ENCODE measurements around the gene RALGAPA2.

Gene RALGAPA2

DNA sequence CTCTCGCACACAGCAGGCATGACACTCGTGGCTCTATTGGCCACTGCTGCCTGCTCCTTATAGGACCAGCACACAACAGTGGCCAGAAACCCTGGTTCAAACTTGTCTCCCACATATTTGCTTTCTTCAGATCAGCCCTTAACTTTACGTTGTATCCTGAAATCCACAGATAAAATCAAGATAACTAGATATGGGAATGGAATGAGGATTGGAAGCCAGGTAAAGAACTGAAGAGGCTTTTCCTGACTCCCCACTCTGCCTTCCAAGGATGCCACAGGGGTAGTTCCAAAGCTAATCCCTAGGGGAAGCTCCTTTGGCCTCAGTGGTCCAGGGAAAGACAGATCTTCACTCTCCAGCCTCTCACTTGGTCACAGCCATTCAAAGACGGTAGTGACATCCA lies 258.1 kb downstream of the RALGAPA2 start:
- no peak for ATAC-seq
- H3K4me3 Mint-ChIP-seq: peak overlapping the region; percentile 75
- H3K4me1 Mint-ChIP-seq: peaks cover 69% of the 10 kb centered on the region
- no peaks in the 10 kb centered on the region for H3K27me3 Mint-ChIP-seq
- H3K36me3 Mint-ChIP-seq (ENCODE audit: low read depth): peaks cover 36% of the 10 kb centered on the region
- DNase-seq: no peak
- peak overlapping the region; percentile 34 for H3K27ac Mint-ChIP-seq
- peaks cover 3% of the 10 kb centered on the region for H3K9me3 Mint-ChIP-seq

GRCh38 chr20:20452254-20452676 lies 260.2 kb downstream of the RALGAPA2 start:
- Mint-ChIP-seq H3K27ac (peak overlapping the region; percentile 91), H3K9me3 (peaks cover 3% of the 10 kb centered on the region), H3K4me3 (peak overlapping the region; percentile 75), H3K36me3 (ENCODE audit: low read depth) (peaks cover 27% of the 10 kb centered on the region), H3K4me1 (peaks cover 62% of the 10 kb centered on the region), H3K27me3 (no peaks in the 10 kb centered on the region)
- peak; percentile 97 for ATAC-seq
- DNase-seq: peak; percentile 64

- ATAC-seq: no peak
- H3K4me1 Mint-ChIP-seq: peaks cover 50% of the 10 kb centered on the region
- H3K27me3 Mint-ChIP-seq: no peaks in the 10 kb centered on the region
- H3K36me3 Mint-ChIP-seq (ENCODE audit: low read depth): peaks cover 14% of the 10 kb centered on the region
- no peaks in the 10 kb centered on the region for H3K9me3 Mint-ChIP-seq
- no peak overlapping the region for H3K4me3 Mint-ChIP-seq
- DNase-seq: no peak
- peak overlapping the region; percentile 51 for H3K27ac Mint-ChIP-seq
These were observed 261.9 kb downstream of the RALGAPA2 start for GRCh38 chr20:20450521-20450920.

GRCh38 chr20:20448881-20449280 lies 263.6 kb downstream of the RALGAPA2 start:
- no peak overlapping the region for H3K4me3 Mint-ChIP-seq
- no peak for ATAC-seq
- H3K27me3 Mint-ChIP-seq: no peaks in the 10 kb centered on the region
- no peak overlapping the region for H3K27ac Mint-ChIP-seq
- peaks cover 38% of the 10 kb centered on the region for H3K4me1 Mint-ChIP-seq
- no peaks in the 10 kb centered on the region for H3K9me3 Mint-ChIP-seq
- H3K36me3 Mint-ChIP-seq (ENCODE audit: low read depth): peaks cover 9% of the 10 kb centered on the region
- no peak for DNase-seq

- no peaks in the 10 kb centered on the region for H3K9me3 Mint-ChIP-seq
- no peak overlapping the region for H3K4me3 Mint-ChIP-seq
- H3K4me1 Mint-ChIP-seq: peaks cover 31% of the 10 kb centered on the region
- H3K27me3 Mint-ChIP-seq: no peaks in the 10 kb centered on the region
- H3K36me3 Mint-ChIP-seq (ENCODE audit: low read depth): peaks cover 2% of the 10 kb centered on the region
- ATAC-seq (no peak), DNase-seq (no peak)
- H3K27ac Mint-ChIP-seq: no peak overlapping the region
These were observed 265.2 kb downstream of the RALGAPA2 start for GRCh38 chr20:20447196-20447595.

DNA sequence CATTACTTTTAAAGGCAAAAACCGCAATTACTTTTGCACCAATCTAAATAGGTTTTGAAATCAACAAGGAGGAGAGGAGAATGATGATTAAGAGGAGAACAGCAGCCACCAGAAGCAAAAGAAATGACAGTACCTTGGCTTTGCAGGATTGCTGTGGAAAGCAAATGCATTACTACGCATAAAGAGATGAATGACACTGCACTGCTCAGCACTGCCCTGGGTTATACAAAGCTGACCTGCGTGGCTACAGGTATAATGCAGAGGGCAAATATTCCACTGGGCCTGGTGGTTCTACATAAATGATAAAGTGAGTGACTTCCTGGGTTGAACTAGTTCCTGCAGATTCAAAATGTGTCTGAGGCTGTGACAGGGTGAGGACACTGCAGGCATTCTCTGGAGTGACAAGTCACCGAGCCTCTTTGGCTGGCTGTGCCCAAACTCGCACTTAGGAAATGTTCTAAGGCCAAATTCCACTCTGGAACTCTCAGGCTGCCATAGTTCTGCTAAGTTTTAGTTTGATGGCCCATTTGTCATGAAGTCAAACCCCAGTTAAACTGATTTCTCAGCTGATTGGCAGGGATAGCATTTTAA lies 265.9 kb downstream of the RALGAPA2 start:
- H3K27ac Mint-ChIP-seq: no peak overlapping the region
- no peaks in the 10 kb centered on the region for H3K36me3 Mint-ChIP-seq (ENCODE audit: low read depth)
- DNase-seq (no peak), ATAC-seq (no peak)
- no peaks in the 10 kb centered on the region for H3K27me3 Mint-ChIP-seq
- H3K9me3 Mint-ChIP-seq: no peaks in the 10 kb centered on the region
- no peak overlapping the region for H3K4me3 Mint-ChIP-seq
- peaks cover 26% of the 10 kb centered on the region for H3K4me1 Mint-ChIP-seq

DNA sequence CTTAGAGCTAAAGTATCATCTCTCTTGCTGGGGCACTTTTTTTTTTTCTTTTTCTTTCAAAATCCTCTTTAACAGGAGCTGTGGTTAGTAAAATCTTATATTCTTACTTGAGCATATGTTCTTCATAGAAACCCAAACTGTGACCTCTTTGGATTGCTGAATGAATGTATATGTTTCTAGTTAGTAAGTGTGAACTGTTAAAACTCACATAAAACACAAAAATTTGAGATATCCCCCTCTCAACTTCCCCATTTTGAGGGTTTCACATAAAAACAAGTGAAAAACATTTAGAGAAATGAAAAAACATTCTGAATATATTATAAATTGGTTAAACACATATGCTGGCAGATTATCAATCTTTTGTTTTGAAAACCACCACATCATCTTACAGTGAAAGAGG lies 266.4 kb downstream of the RALGAPA2 start:
- H3K4me3 Mint-ChIP-seq: no peak overlapping the region

DNA sequence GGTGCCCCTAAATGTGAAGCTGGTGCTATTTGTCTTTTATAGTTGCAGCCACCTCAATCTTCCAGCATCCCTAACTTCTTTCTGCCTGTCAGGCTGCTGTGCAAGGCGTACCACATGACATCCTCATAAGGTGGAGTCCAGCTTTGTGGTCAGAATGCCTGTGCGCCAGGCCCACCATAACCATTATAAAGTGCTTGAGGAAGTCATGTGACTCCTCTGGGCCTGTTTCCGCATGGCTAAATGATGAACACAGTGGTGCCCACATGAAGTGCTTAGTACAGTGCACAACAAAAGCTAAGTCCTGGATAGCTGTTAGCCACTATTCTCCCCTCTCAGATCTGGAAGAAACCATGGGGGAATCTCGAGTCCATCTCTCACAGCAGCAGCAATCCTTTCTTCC lies 268.9 kb downstream of the RALGAPA2 start:
- Mint-ChIP-seq H3K4me3 (no peak overlapping the region), H3K36me3 (ENCODE audit: low read depth) (no peaks in the 10 kb centered on the region), H3K4me1 (peaks cover 18% of the 10 kb centered on the region), H3K27me3 (no peaks in the 10 kb centered on the region), H3K27ac (no peak overlapping the region), H3K9me3 (no peaks in the 10 kb centered on the region)
- ATAC-seq: no peak
- DNase-seq: no peak

More for the DNA sequence above, 266.4 kb downstream of the RALGAPA2 start:
- Mint-ChIP-seq H3K4me1 (peaks cover 22% of the 10 kb centered on the region), H3K27me3 (no peaks in the 10 kb centered on the region), H3K36me3 (ENCODE audit: low read depth) (no peaks in the 10 kb centered on the region), H3K27ac (no peak overlapping the region), H3K9me3 (no peaks in the 10 kb centered on the region)
- ATAC-seq (no peak), DNase-seq (no peak)

- Mint-ChIP-seq H3K4me3 (no peak overlapping the region), H3K27me3 (no peaks in the 10 kb centered on the region), H3K27ac (no peak overlapping the region), H3K36me3 (ENCODE audit: low read depth) (peaks cover 3% of the 10 kb centered on the region), H3K9me3 (no peaks in the 10 kb centered on the region), H3K4me1 (peaks cover 18% of the 10 kb centered on the region)
- ATAC-seq (no peak), DNase-seq (no peak)
These were observed 270.0 kb downstream of the RALGAPA2 start for GRCh38 chr20:20442466-20442865.

- peak overlapping the region; percentile 25 for H3K27ac Mint-ChIP-seq
- peaks cover 13% of the 10 kb centered on the region for H3K4me1 Mint-ChIP-seq
- no peaks in the 10 kb centered on the region for H3K27me3 Mint-ChIP-seq
- no peak overlapping the region for H3K4me3 Mint-ChIP-seq
- DNase-seq (no peak), ATAC-seq (no peak)
- peaks cover 5% of the 10 kb centered on the region for H3K36me3 Mint-ChIP-seq (ENCODE audit: low read depth)
- H3K9me3 Mint-ChIP-seq: no peaks in the 10 kb centered on the region
These were observed 271.4 kb downstream of the RALGAPA2 start for GRCh38 chr20:20440886-20441658.

GRCh38 chr20:20440481-20440880 lies 272.0 kb downstream of the RALGAPA2 start:
- H3K27ac Mint-ChIP-seq: no peak overlapping the region
- DNase-seq (no peak), ATAC-seq (no peak)
- peaks cover 13% of the 10 kb centered on the region for H3K4me1 Mint-ChIP-seq
- H3K4me3 Mint-ChIP-seq: no peak overlapping the region
- no peaks in the 10 kb centered on the region for H3K27me3 Mint-ChIP-seq
- H3K36me3 Mint-ChIP-seq (ENCODE audit: low read depth): peaks cover 5% of the 10 kb centered on the region
- no peaks in the 10 kb centered on the region for H3K9me3 Mint-ChIP-seq

DNA sequence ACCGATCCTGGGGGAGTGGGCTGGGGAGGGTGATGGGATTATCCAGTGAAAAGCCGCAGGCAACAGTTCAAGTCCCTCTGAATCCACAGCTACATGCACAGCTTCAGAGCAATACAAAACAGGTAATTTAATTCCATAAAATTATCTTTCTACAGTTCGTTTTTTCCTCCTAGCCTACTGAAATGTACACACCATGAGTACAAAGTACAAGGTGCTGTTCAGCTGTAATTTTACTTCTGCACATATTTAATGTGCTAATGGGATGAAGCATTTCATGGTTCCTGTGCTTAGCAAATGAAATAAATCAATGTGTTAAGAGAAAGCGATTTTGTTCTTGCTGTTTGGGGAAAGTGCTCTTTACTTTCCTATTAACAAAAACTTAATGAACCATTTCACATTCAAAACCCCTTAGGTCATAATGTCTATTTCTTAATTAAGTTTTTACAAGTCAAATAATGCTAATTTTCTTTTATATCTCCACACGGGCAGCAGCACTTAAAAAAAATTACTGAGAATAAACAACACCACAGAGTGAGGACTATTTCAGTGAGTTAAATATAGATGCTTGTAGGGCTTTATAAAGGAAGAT lies 272.7 kb downstream of the RALGAPA2 start:
- ATAC-seq: no peak
- H3K27me3 Mint-ChIP-seq: no peaks in the 10 kb centered on the region
- H3K36me3 Mint-ChIP-seq (ENCODE audit: low read depth): peaks cover 5% of the 10 kb centered on the region
- no peak overlapping the region for H3K4me3 Mint-ChIP-seq
- no peaks in the 10 kb centered on the region for H3K9me3 Mint-ChIP-seq
- H3K4me1 Mint-ChIP-seq: peaks cover 13% of the 10 kb centered on the region
- DNase-seq: no peak
- H3K27ac Mint-ChIP-seq: no peak overlapping the region

DNA sequence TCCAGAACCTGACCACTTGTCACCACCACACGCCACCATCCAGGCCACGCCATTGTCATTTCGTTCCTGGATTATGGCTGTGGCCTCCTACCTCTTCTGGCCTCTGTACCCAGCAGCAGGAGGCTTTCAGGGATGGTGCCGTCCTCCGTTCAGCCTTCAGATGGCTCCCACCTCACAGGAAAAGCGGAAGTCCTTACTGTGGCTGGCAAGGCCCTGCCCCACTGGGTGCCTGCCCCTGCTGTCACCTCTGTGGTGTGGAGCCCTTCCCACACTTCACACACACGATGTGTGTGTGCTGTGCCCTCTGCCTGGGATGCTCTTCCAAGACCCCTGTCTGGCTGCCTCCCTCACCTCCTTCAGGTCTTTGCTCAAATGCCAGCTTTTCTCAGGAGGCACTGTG lies 275.1 kb downstream of the RALGAPA2 start:
- H3K4me3 Mint-ChIP-seq: no peak overlapping the region
- DNase-seq (no peak), ATAC-seq (no peak)
- H3K27me3 Mint-ChIP-seq: no peaks in the 10 kb centered on the region
- H3K4me1 Mint-ChIP-seq: peaks cover 3% of the 10 kb centered on the region
- H3K9me3 Mint-ChIP-seq: no peaks in the 10 kb centered on the region
- peaks cover 5% of the 10 kb centered on the region for H3K36me3 Mint-ChIP-seq (ENCODE audit: low read depth)
- no peak overlapping the region for H3K27ac Mint-ChIP-seq

DNA sequence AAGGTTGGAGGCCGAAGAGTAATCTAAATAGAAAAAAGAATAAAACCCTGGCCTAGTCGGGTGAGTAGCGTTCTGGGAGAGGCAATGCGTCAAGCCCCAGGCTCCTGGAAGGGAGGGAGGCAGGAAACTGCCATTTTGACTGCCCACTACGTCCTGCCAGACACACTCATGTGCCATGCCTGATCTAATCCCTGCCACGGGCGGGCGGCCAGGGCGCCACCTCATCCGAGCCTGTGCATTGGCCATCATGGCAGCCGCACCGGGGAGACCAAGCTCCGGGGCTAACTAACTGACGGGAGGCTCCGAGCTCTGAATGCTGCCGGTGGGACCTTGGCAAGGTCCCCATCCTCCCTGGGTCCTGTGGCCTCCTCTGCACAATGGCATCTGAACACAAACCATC lies 275.8 kb downstream of the RALGAPA2 start:
- DNase-seq (no peak), ATAC-seq (no peak)
- H3K27ac Mint-ChIP-seq: no peak overlapping the region
- H3K9me3 Mint-ChIP-seq: no peaks in the 10 kb centered on the region
- no peak overlapping the region for H3K4me3 Mint-ChIP-seq
- peaks cover 2% of the 10 kb centered on the region for H3K4me1 Mint-ChIP-seq
- H3K36me3 Mint-ChIP-seq (ENCODE audit: low read depth): peaks cover 5% of the 10 kb centered on the region
- H3K27me3 Mint-ChIP-seq: no peaks in the 10 kb centered on the region

- H3K27ac Mint-ChIP-seq: no peak overlapping the region
- H3K36me3 Mint-ChIP-seq (ENCODE audit: low read depth): peaks cover 5% of the 10 kb centered on the region
- no peaks in the 10 kb centered on the region for H3K27me3 Mint-ChIP-seq
- H3K9me3 Mint-ChIP-seq: no peaks in the 10 kb centered on the region
- no peak for ATAC-seq
- DNase-seq: no peak
- no peaks in the 10 kb centered on the region for H3K4me1 Mint-ChIP-seq
- H3K4me3 Mint-ChIP-seq: no peak overlapping the region
These were observed 277.0 kb downstream of the RALGAPA2 start for GRCh38 chr20:20435453-20435852.
